Thyroid gland (tissue), 4 donors: ENCODE results near the gene C2orf69.

ENCODE experiments used
- POLR2A ChIP-seq, 2 donors: fragments of 450-650 bp; IDR thresholded peaks; one replicate each; pipeline ENCODE4 v1.6.1; 2017; ENCODE audit warnings: antibody characterized with exemption in 2 of 2, mild to moderate bottlenecking in 2 of 2, moderate library complexity in 1 of 2
- TF ChIP-seq, protein P1 (sequence below), 6 experiments: fragments of 200-600 bp in 3 of 6; fragments of 450-650 bp in 3 of 6; sonication (generic) in 3 of 6; IDR thresholded peaks; one replicate each; pipeline ENCODE4 v1.5.1; 2016 to 2019; ENCODE audit warnings: antibody characterized with exemption in 6 of 6, mild to moderate bottlenecking in 2 of 6, inconsistent platforms in 1 of 6, moderate library complexity in 1 of 6

DNA sequence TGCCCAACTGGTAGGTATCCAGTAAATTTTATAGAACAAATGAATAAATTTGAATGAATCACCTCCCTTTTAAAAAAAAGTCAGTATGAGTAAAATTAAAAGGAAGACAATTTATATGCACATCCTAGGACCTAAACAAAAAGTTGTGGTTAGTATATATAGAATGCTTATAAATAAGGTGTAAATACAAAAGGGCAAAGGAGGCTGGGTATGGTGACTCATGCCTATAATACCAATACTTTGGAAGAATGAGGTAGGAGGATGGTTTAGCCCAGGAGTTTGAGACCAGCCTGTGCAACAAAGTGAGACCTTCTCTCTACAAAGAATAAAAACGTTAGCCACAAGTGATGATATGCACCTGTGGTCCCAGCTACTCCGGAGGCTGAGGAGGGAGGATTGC is 12.8 kb downstream of the C2orf69 start:
- TF ChIP-seq, protein P1, sequence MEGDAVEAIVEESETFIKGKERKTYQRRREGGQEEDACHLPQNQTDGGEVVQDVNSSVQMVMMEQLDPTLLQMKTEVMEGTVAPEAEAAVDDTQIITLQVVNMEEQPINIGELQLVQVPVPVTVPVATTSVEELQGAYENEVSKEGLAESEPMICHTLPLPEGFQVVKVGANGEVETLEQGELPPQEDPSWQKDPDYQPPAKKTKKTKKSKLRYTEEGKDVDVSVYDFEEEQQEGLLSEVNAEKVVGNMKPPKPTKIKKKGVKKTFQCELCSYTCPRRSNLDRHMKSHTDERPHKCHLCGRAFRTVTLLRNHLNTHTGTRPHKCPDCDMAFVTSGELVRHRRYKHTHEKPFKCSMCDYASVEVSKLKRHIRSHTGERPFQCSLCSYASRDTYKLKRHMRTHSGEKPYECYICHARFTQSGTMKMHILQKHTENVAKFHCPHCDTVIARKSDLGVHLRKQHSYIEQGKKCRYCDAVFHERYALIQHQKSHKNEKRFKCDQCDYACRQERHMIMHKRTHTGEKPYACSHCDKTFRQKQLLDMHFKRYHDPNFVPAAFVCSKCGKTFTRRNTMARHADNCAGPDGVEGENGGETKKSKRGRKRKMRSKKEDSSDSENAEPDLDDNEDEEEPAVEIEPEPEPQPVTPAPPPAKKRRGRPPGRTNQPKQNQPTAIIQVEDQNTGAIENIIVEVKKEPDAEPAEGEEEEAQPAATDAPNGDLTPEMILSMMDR (IDR thresholded peaks at IDR 0.05) = no peak
- no peak for TF ChIP-seq POLR2A (IDR thresholded peaks at IDR 0.05)
